ENCODE data around the gene CHIT1. TPM values are rescaled to one million over a fixed set of nuclear protein-coding genes. Genes with fewer than 3 reads are reported as not detected.

Gene CHIT1
- total and polyA plus RNA-seq, 8 donors: 0.05 to 0.18 TPM; not detected in 6

GRCh38 chr1:203210988-203211387 is 18.5 kb downstream of the CHIT1 start:
- H3K4me1 ChIP-seq: peaks cover 0 to 5% (median 1%) of the 10 kb centered on the region in 4 donors
- no peak overlapping the region for H3K27ac ChIP-seq
- H3K27me3 ChIP-seq: no peaks in the 10 kb centered on the region
- H3K36me3 ChIP-seq: no peaks in the 10 kb centered on the region
- no peak for DNase-seq
- H3K9me3 ChIP-seq: no peaks in the 10 kb centered on the region
- H3K4me3 ChIP-seq: no peak overlapping the region
- intact Hi-C loops (cut with DNase I; ENCODE audit: low total_unique reads): no loop called here
- TF ChIP-seq POLR2A (IDR thresholded peaks at IDR 0.05) (no peak), EP300 (IDR thresholded peaks at IDR 0.05) (no peak), POLR2AphosphoS5 (IDR thresholded peaks at IDR 0.05) (no peak)
- TF ChIP-seq, protein P1, sequence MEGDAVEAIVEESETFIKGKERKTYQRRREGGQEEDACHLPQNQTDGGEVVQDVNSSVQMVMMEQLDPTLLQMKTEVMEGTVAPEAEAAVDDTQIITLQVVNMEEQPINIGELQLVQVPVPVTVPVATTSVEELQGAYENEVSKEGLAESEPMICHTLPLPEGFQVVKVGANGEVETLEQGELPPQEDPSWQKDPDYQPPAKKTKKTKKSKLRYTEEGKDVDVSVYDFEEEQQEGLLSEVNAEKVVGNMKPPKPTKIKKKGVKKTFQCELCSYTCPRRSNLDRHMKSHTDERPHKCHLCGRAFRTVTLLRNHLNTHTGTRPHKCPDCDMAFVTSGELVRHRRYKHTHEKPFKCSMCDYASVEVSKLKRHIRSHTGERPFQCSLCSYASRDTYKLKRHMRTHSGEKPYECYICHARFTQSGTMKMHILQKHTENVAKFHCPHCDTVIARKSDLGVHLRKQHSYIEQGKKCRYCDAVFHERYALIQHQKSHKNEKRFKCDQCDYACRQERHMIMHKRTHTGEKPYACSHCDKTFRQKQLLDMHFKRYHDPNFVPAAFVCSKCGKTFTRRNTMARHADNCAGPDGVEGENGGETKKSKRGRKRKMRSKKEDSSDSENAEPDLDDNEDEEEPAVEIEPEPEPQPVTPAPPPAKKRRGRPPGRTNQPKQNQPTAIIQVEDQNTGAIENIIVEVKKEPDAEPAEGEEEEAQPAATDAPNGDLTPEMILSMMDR (IDR thresholded peaks at IDR 0.05): no peak

- Histone ChIP-seq H3K27ac (no peak overlapping the region), H3K36me3 (no peaks in the 10 kb centered on the region), H3K4me1 (no peaks in the 10 kb centered on the region), H3K27me3 (no peaks in the 10 kb centered on the region), H3K4me3 (no peak overlapping the region), H3K9me3 (no peaks in the 10 kb centered on the region)
- no peak for DNase-seq
- TF ChIP-seq POLR2A (IDR thresholded peaks at IDR 0.05) (no peak), EP300 (IDR thresholded peaks at IDR 0.05) (no peak), POLR2AphosphoS5 (IDR thresholded peaks at IDR 0.05) (no peak)
- TF ChIP-seq, protein P1 (IDR thresholded peaks at IDR 0.05): no peak
- intact Hi-C loops (cut with DNase I; ENCODE audit: low total_unique reads): no loop called here
These were observed 19.1 kb downstream of the CHIT1 start for GRCh38 chr1:203210350-203210749.

GRCh38 chr1:203208181-203208580 is 21.3 kb downstream of the CHIT1 start:
- no peaks in the 10 kb centered on the region for H3K36me3 ChIP-seq
- DNase-seq: no peak
- no peak overlapping the region for H3K27ac ChIP-seq
- H3K27me3 ChIP-seq: no peaks in the 10 kb centered on the region
- no peaks in the 10 kb centered on the region for H3K9me3 ChIP-seq
- H3K4me3 ChIP-seq: no peak overlapping the region
- WGBS, 5 donors: 78 to 93% (median 86%) methylated on average over 1 of the region's 1 CpG
- TF ChIP-seq POLR2AphosphoS5 (IDR thresholded peaks at IDR 0.05): no peak
- TF ChIP-seq, protein P1 (IDR thresholded peaks at IDR 0.05): no peak
- TF ChIP-seq POLR2A (IDR thresholded peaks at IDR 0.05): no peak
- TF ChIP-seq EP300 (IDR thresholded peaks at IDR 0.05): no peak
- intact Hi-C loops (cut with DNase I; ENCODE audit: low total_unique reads): no loop called here
- no peaks in the 10 kb centered on the region for H3K4me1 ChIP-seq

DNA sequence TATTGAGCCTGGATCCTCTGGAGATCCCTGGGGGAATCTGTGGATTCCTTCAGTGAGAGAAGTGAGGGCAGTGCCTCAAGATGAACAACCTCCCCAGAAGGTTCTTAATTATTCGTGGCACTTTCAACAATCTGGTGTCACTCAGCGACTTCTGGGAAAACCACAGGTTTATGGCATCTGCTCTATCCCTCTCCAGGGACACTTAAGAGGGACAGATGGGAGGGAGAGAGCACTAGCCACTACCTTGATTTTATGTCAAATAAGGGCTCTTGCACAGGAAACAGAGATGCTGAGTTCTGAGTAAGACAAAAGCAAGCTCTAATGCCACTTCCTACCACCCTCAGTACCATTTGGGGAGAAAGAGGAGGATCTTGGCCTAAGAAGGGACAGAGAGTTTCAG is 21.7 kb downstream of the CHIT1 start:
- intact Hi-C loops (cut with DNase I; ENCODE audit: low total_unique reads): no loop called here
- H3K4me1 ChIP-seq: no peaks in the 10 kb centered on the region
- H3K27me3 ChIP-seq: no peaks in the 10 kb centered on the region
- no peaks in the 10 kb centered on the region for H3K36me3 ChIP-seq
- no peak overlapping the region for H3K27ac ChIP-seq
- no peak for DNase-seq
- H3K9me3 ChIP-seq: no peaks in the 10 kb centered on the region
- WGBS, 5 donors: 78 to 88% (median 87%) methylated on average over 2 of the region's 2 CpGs
- H3K4me3 ChIP-seq: no peak overlapping the region
- TF ChIP-seq POLR2A (IDR thresholded peaks at IDR 0.05) (no peak), EP300 (IDR thresholded peaks at IDR 0.05) (no peak), POLR2AphosphoS5 (IDR thresholded peaks at IDR 0.05) (no peak)
- TF ChIP-seq, protein P1 (IDR thresholded peaks at IDR 0.05): no peak
